H1 (cell line): ENCODE data around the gene CTDSP1. TPM values are rescaled to one million over a fixed set of nuclear protein-coding genes. Genes with fewer than 3 reads are reported as not detected.

Source experiments
- ASH2L ChIP-seq: fragments of 200-600, 300-600 bp; sonication (generic); IDR thresholded peaks from one replicate; pipeline ENCODE4 v1.7.1; 2017; ENCODE audit warnings: low read length
- HDAC6 ChIP-seq: IDR thresholded peaks from one replicate; pipeline ENCODE4 v1.7.1; 2012; ENCODE audit warnings: low read depth, mild to moderate bottlenecking, inconsistent platforms, low read length, moderate library complexity
- JUN ChIP-seq: IDR thresholded peaks from 2 replicates; pipeline ENCODE4 v1.6.1; 2011; ENCODE audit warnings: low read depth, mild to moderate bottlenecking, improper control_type of control experiment, low read length
- POLR2A ChIP-seq, 2 experiments: IDR thresholded peaks; 1 replicate in 1 of 2; 2 replicates in 1 of 2; pipeline ENCODE4 v1.6.1; 2011; ENCODE audit warnings: low read depth in 2 of 2, low read length in 2 of 2, mild to moderate bottlenecking in 2 of 2; ENCODE audit errors: control extremely low read depth in 1 of 2
- SIN3A ChIP-seq, 2 experiments: IDR thresholded peaks in 1 of 2; conservative IDR thresholded peaks in 1 of 2; 2 replicates each; pipeline ENCODE4 v1.6.1; 2011 to 2012; ENCODE audit warnings: low read length in 2 of 2, improper control_type of control experiment in 1 of 2, low read depth in 1 of 2, mild to moderate bottlenecking in 1 of 2
- TAF1 ChIP-seq: IDR thresholded peaks from 2 replicates; pipeline ENCODE4 v1.6.1; 2011; ENCODE audit warnings: mild to moderate bottlenecking, low read depth, low read length
- polyA plus RNA-seq, 7 experiments: library from polyadenylated mRNA; depleted of rRNA in 3 of 7; stranded (reverse) in 5 of 7; unstranded in 2 of 7; fragments of >200 nt in 5 of 7; fragments of 200-250 nt in 2 of 7; gene quantifications; 1 replicate in 5 of 7; 2 replicates in 1 of 7; 4 replicates in 1 of 7; pipeline versions ENCODE4 v1.2.1 to v1.2.3, GENCODE V29; 2011 to 2013; ENCODE audit warnings: missing spikeins in 2 of 7, mixed read lengths in 2 of 7
- total RNA-seq: library from RNA; stranded (reverse); fragmentation: NEBNext Ultra II Directional; extraction: Animal tissue kit (Norgen Biotek cat#: 25700); gene quantifications from 2 replicates; pipeline ENCODE4 v1.2.1, GENCODE V29; 2021

The CTDSP1 gene
- total and polyA plus RNA-seq, 2 of the 8 experiments (the other 6 are each of a cell fraction or from before 2014, with no cell fraction given): 20.3 to 35.2 TPM

DNA sequence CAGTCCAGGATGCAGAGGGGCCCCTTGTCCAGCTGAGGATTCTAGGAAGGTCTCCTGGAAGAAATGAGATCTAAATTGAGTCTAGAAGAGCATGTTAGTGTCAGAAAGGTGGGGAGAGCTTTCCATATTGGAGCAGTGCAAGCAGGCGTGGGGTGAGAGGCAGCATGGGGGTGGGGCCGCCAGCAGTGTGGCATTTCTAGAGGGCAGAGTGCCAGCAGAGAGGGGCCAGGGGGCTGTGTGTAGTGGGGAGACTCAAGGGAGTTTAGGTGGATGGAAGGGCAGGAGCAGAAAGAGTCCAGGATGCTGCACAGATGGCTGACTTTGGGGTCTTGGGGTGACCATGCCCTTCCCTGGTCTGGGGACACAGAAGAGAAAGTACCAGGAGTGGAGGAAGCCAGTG lies 21.4 kb downstream of the CTDSP1 start (continued):
- TF ChIP-seq ASH2L: no peak
- no peak for TF ChIP-seq HDAC6
- TF ChIP-seq TAF1: no peak
- no peak for TF ChIP-seq SIN3A (conservative IDR thresholded peaks at IDR 0.05 in 1 of 2, IDR thresholded peaks at IDR 0.05 in 1 of 2; ENCODE audit: low read depth in 1 of 2, low read length in 2 of 2)
- TF ChIP-seq POLR2A (IDR thresholded peaks at IDR 0.05; ENCODE audit: control extremely low read depth in 1 of 2, low read depth in 2 of 2, low read length in 2 of 2): no peak
- TF ChIP-seq JUN: no peak
